HEK293 (cell line): ENCODE measurements around the gene ZNF613.

Source experiments
- BCL11A ChIP-seq: fragments of 450-650 bp; formaldehyde crosslinking; IDR thresholded peaks from 2 replicates; pipeline ENCODE4 v1.5.1; 2016; ENCODE audit warnings: low read depth, missing biosample characterization, missing genetic modification characterization
- CTCF ChIP-seq: fragments of 450-650 bp; formaldehyde crosslinking; IDR thresholded peaks from 2 replicates; pipeline ENCODE4 v1.5.1; 2016; ENCODE audit warnings: missing biosample characterization, missing genetic modification characterization
- PBX3 ChIP-seq: sonication (generic); formaldehyde crosslinking; IDR thresholded peaks from 2 replicates; pipeline ENCODE4 v1.8.1; 2022; ENCODE audit warnings: mild to moderate bottlenecking, moderate library complexity, missing genetic modification reagents
- SALL2 ChIP-seq: fragments of 450-650 bp; formaldehyde crosslinking; IDR thresholded peaks from 2 replicates; pipeline ENCODE4 v1.5.0; 2017; ENCODE audit warnings: missing biosample characterization, mild to moderate bottlenecking, missing genetic modification characterization, borderline replicate concordance
- ZFP3 ChIP-seq: fragments of 450-650 bp; formaldehyde crosslinking; IDR thresholded peaks from 2 replicates; pipeline ENCODE4 v1.5.1; 2016; ENCODE audit warnings: low read depth, missing biosample characterization, missing genetic modification characterization
- ZNF133 ChIP-seq: fragments of 450-650 bp; formaldehyde crosslinking; IDR thresholded peaks from 2 replicates; pipeline ENCODE4 v1.5.1; 2016; ENCODE audit warnings: missing biosample characterization, missing genetic modification characterization
- ZNF146 ChIP-seq: fragments of 450-650 bp; formaldehyde crosslinking; IDR thresholded peaks from 2 replicates; pipeline ENCODE4 v1.5.1; 2016; ENCODE audit warnings: missing biosample characterization, missing genetic modification characterization
- ZNF274 ChIP-seq, 2 experiments: fragments of 200-500 bp in 1 of 2; fragments of 450-650 bp in 1 of 2; sonication (Bioruptor generic) in 1 of 2; formaldehyde crosslinking in 1 of 2; IDR thresholded peaks; 2 replicates each; pipeline versions ENCODE4 v1.5.1 to v1.6.1; 2014 to 2016; ENCODE audit warnings: borderline replicate concordance in 1 of 2, inconsistent platforms in 1 of 2, low read length in 1 of 2, missing biosample characterization in 1 of 2, missing genetic modification characterization in 1 of 2
- ZNF423 ChIP-seq: fragments of 450-650 bp; formaldehyde crosslinking; IDR thresholded peaks from 2 replicates; pipeline ENCODE4 v1.5.1; 2016; ENCODE audit warnings: missing biosample characterization, missing genetic modification characterization
- ZNF510 ChIP-seq: fragments of 450-650 bp; formaldehyde crosslinking; IDR thresholded peaks from 2 replicates; pipeline ENCODE4 v1.5.1; 2018; ENCODE audit warnings: mild to moderate bottlenecking, missing genetic modification characterization, missing biosample characterization; ENCODE audit not compliant: insufficient replicate concordance
- ZNF658 ChIP-seq: fragments of 450-650 bp; formaldehyde crosslinking; IDR thresholded peaks from 2 replicates; pipeline ENCODE4; 2016; ENCODE audit warnings: missing biosample characterization, missing genetic modification characterization

- TF ChIP-seq CTCF (tag by site-specific recombination) (no peak), ZFP3 (tag by site-specific recombination) (no peak), ZNF274 (IDR thresholded peaks at IDR 0.05; ENCODE audit: low read length) (no peak), ZNF274 (tag by site-specific recombination; IDR thresholded peaks at IDR 0.05; ENCODE audit: borderline replicate concordance) (peak; percentile 56; the same call in 1 of the 2 replicates), ZNF510 (tag by site-specific recombination) (no peak), ZNF146 (tag by site-specific recombination) (no peak), BCL11A (no peak), ZNF423 (tag by site-specific recombination) (no peak), PBX3 (CRISPR knock-in tag) (no peak), ZNF133 (tag by site-specific recombination) (no peak), ZNF658 (tag by site-specific recombination) (no peak), SALL2 (tag by site-specific recombination) (no peak)
Observed at GRCh38 chr19:51891193-51891747, 36.0 kb upstream of the ZNF613 start.
